ENCODE measurements around the gene RAPGEF1.

The RAPGEF1 gene

GRCh38 chr9:131601683-131602181 lies 138.1 kb downstream of the RAPGEF1 start:
- no peak for DNase-seq

- no peak for DNase-seq
Measured at GRCh38 chr9:131598121-131598520, 141.8 kb downstream of the RAPGEF1 start.

GRCh38 chr9:131597246-131597645 lies 142.6 kb downstream of the RAPGEF1 start:
- no peak for DNase-seq

- no peak for DNase-seq
Measured at GRCh38 chr9:131596430-131596743, 143.5 kb downstream of the RAPGEF1 start.

- DNase-seq = no peak
Measured at GRCh38 chr9:131595696-131596429, 144.0 kb downstream of the RAPGEF1 start.

GRCh38 chr9:131594906-131595665 lies 144.8 kb downstream of the RAPGEF1 start:
- no peak for DNase-seq

- no peak for DNase-seq
Measured at GRCh38 chr9:131593936-131594665, 145.8 kb downstream of the RAPGEF1 start.

GRCh38 chr9:131593091-131593820 lies 146.6 kb downstream of the RAPGEF1 start:
- no peak for DNase-seq

- DNase-seq = no peak
Measured at GRCh38 chr9:131591845-131592208, 148.0 kb downstream of the RAPGEF1 start.

GRCh38 chr9:131590907-131591844 lies 148.7 kb downstream of the RAPGEF1 start:
- DNase-seq = peak; percentile 73

- no peak for DNase-seq
Measured at GRCh38 chr9:131590449-131590848, 149.4 kb downstream of the RAPGEF1 start.

GRCh38 chr9:131589993-131590392 lies 149.9 kb downstream of the RAPGEF1 start:
- no peak for DNase-seq

- no peak for DNase-seq
Measured at GRCh38 chr9:131589124-131589711, 150.7 kb downstream of the RAPGEF1 start.

- DNase-seq = no peak
Measured at GRCh38 chr9:131588396-131588795, 151.5 kb downstream of the RAPGEF1 start.

GRCh38 chr9:131587906-131588305 lies 152.0 kb downstream of the RAPGEF1 start:
- no peak for DNase-seq

GRCh38 chr9:131587331-131587730 lies 152.5 kb downstream of the RAPGEF1 start:
- no peak for DNase-seq

- DNase-seq = peak; percentile 10
Measured at GRCh38 chr9:131585375-131585774, 154.5 kb downstream of the RAPGEF1 start.

GRCh38 chr9:131584858-131585257 lies 155.0 kb downstream of the RAPGEF1 start:
- DNase-seq = no peak

- DNase-seq = no peak
Measured at GRCh38 chr9:131583836-131584555, 155.9 kb downstream of the RAPGEF1 start.

GRCh38 chr9:131583337-131583645 lies 156.6 kb downstream of the RAPGEF1 start:
- no peak for DNase-seq
